A549 (cell line): ENCODE data around the gene GNA15.

Source experiments
- EP300 ChIP-seq, 2 experiments: fragments of >200 bp; sonication (Bioruptor Twin); formaldehyde crosslinking; IDR thresholded peaks; 2 replicates in 1 of 2; 3 replicates in 1 of 2; pipeline ENCODE4 v1.6.1; 2016 to 2017
- KDM1A ChIP-seq: fragments of 200-600 bp; sonication (generic); IDR thresholded peaks from 2 replicates; pipeline ENCODE4 v1.6.1; 2016; ENCODE audit warnings: low read depth, mild to moderate bottlenecking
- PHF8 ChIP-seq: fragments of 200-600 bp; sonication (generic); IDR thresholded peaks from 2 replicates; pipeline ENCODE4 v1.6.1; 2016; ENCODE audit warnings: low read depth, mild to moderate bottlenecking, antibody characterized with exemption, moderate library complexity, borderline replicate concordance
- POLR2A ChIP-seq: IDR thresholded peaks from 2 replicates; pipeline ENCODE4 v1.6.1; 2012; ENCODE audit warnings: mild to moderate bottlenecking, low read length
- REST ChIP-seq: fragments of 200-600 bp; sonication (generic); IDR thresholded peaks from 2 replicates; pipeline ENCODE4 v1.6.1; 2016; ENCODE audit warnings: antibody characterized with exemption, mild to moderate bottlenecking, moderate library complexity
- TP53 ChIP-seq: fragments of 250-450 bp; sonication (Bioruptor Pico); IDR thresholded peaks from 2 replicates; pipeline ENCODE4 v1.5.0; 2021; ENCODE audit warnings: mild to moderate bottlenecking, moderate library complexity
- TF ChIP-seq, protein P1 (sequence below): IDR thresholded peaks from 2 replicates; pipeline ENCODE4 v1.6.1; 2012
- TF ChIP-seq, protein P2 (sequence below): fragments of >200 bp; sonication (Bioruptor Twin); formaldehyde crosslinking; IDR thresholded peaks from 3 replicates; pipeline ENCODE4 v1.5.1; 2016
- TF ChIP-seq, protein P3 (sequence below): IDR thresholded peaks from 2 replicates; pipeline ENCODE4 v1.6.1; 2012; ENCODE audit warnings: low read depth, borderline replicate concordance

DNA sequence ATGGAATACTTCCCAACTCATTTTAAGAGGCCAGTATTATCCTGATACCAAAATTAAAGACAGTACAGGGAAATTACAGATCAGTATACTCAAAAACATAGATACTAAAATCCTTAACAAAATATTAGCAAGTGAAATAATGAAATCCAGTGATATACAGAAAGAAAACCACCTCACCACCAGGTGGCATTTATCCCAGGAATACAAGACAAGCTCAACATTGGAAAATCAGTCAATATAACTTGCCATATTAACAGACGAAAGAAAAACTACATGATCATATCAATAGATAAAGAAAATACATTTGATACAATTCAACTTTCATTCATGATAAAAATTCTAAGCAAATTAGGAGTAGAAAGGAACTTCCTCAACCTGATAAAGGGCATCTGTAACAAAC lies 6.7 kb upstream of the GNA15 start:
- TF ChIP-seq, protein P1, sequence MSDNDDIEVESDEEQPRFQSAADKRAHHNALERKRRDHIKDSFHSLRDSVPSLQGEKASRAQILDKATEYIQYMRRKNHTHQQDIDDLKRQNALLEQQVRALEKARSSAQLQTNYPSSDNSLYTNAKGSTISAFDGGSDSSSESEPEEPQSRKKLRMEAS: no peak
- TF ChIP-seq PHF8 (no peak), REST (no peak), POLR2A (no peak), KDM1A (no peak), EP300 (IDR thresholded peaks at IDR 0.05) (no peak), TP53 (CRISPR knock-in tag) (no peak)
- TF ChIP-seq, protein P2, sequence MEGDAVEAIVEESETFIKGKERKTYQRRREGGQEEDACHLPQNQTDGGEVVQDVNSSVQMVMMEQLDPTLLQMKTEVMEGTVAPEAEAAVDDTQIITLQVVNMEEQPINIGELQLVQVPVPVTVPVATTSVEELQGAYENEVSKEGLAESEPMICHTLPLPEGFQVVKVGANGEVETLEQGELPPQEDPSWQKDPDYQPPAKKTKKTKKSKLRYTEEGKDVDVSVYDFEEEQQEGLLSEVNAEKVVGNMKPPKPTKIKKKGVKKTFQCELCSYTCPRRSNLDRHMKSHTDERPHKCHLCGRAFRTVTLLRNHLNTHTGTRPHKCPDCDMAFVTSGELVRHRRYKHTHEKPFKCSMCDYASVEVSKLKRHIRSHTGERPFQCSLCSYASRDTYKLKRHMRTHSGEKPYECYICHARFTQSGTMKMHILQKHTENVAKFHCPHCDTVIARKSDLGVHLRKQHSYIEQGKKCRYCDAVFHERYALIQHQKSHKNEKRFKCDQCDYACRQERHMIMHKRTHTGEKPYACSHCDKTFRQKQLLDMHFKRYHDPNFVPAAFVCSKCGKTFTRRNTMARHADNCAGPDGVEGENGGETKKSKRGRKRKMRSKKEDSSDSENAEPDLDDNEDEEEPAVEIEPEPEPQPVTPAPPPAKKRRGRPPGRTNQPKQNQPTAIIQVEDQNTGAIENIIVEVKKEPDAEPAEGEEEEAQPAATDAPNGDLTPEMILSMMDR: peak; percentile 66
- TF ChIP-seq, protein P3, sequence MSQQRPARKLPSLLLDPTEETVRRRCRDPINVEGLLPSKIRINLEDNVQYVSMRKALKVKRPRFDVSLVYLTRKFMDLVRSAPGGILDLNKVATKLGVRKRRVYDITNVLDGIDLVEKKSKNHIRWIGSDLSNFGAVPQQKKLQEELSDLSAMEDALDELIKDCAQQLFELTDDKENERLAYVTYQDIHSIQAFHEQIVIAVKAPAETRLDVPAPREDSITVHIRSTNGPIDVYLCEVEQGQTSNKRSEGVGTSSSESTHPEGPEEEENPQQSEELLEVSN: no peak
